ENCODE data around the gene TOM1L1.

TOM1L1 gene

DNA sequence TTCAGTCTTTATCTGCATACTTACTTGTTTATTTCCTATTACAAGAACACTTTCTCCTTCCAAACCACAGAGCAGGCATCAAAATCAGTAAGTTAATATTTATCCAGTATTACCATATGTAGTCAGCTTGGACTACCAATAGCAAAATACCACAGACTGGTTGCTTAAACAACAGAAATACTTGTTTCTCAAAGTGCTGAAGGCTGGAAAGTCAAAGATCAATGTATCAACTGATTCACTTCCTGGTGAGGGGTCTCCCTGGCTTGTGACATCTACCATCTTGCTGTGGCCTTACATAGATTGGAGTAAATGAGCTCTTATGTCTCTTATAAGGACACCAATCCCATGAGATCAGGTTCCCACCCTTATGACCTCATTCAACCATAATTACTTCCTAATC lies 70.5 kb downstream of the TOM1L1 start:
- no peak for DNase-seq (ENCODE audit: extremely low spot score)
- ChIA-PET CTCF (interaction anchor here (1.5 to 2.5 kb wide), 2 partner anchors 21 to 385 kb away, joined by 5 to 10 read pairs; no protein-coding TSS in a partner anchor), POLR2A (interaction anchor here (0.6 kb wide), 1 partner anchor 99 kb away, joined by 3 read pairs; no protein-coding TSS in a partner anchor)
- TF ChIP-seq, protein P1, sequence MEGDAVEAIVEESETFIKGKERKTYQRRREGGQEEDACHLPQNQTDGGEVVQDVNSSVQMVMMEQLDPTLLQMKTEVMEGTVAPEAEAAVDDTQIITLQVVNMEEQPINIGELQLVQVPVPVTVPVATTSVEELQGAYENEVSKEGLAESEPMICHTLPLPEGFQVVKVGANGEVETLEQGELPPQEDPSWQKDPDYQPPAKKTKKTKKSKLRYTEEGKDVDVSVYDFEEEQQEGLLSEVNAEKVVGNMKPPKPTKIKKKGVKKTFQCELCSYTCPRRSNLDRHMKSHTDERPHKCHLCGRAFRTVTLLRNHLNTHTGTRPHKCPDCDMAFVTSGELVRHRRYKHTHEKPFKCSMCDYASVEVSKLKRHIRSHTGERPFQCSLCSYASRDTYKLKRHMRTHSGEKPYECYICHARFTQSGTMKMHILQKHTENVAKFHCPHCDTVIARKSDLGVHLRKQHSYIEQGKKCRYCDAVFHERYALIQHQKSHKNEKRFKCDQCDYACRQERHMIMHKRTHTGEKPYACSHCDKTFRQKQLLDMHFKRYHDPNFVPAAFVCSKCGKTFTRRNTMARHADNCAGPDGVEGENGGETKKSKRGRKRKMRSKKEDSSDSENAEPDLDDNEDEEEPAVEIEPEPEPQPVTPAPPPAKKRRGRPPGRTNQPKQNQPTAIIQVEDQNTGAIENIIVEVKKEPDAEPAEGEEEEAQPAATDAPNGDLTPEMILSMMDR (IDR thresholded peaks at IDR 0.05; ENCODE audit: control extremely low read depth, extremely low read depth, low read depth, missing control alignments): no peak

DNA sequence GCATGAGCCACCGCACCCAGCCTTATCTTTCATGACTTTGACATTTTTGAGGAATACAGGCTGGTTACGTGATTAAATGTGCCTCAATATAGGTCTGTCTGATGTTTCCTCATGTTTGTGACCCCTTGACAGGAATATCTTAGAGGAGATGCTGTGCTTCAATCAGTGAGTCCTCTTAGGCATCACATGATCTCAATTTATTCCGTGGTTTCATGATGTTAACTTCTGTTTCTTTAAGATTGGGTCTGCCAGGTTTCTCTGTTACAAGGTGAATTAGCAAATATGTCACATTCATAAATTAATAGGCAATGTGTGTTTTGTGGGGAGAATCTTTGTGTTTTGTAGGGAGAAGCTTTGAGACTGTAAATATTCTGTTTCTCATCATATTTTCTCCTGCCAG lies 71.2 kb downstream of the TOM1L1 start:
- no peak for DNase-seq (ENCODE audit: extremely low spot score)
- TF ChIP-seq, protein P1 (IDR thresholded peaks at IDR 0.05; ENCODE audit: control extremely low read depth, extremely low read depth, low read depth, missing control alignments): no peak
- CTCF ChIA-PET: no interaction called here
- POLR2A ChIA-PET: no interaction called here

DNA sequence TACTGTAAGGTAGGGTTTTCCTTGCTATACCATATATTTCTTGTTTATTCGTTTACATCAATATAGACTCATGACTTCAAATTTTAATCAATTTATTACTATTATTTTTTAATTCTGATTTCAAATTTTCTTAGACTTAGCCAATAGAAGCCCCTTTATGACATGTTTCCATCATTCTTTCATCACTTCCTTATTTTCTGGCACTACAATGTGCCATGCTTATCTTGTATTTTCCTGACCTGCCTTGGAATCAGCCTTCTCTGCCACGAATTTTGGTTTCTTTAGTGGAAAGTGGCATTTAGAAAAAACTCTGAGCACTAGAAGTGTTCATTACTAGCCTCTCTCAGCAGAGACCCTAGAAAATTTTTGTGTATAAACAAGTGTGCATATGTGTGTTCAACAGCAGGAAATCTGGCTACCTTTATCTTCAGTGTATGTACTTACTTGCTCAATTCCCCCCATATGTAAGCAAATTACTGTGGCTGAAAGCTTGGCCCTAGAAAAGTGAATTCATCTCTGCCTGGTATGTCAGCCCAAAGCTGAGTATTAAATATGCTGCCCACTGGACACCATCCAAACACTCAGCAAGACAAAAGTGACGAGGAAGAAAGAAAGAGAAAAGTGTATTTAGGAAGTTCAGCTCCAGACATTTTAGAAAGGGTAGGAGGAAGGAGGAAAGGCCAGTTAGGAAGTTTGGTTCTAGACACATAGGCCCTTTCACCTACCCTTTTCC lies 71.9 kb downstream of the TOM1L1 start:
- no peak for DNase-seq (ENCODE audit: extremely low spot score)
- ChIA-PET POLR2A (no interaction called here), CTCF (interaction anchor here (1.0 to 2.3 kb wide), 4 partner anchors 10 to 21 kb away, joined by 3 to 12 read pairs (median 4); no protein-coding TSS in a partner anchor)
- TF ChIP-seq, protein P1 (IDR thresholded peaks at IDR 0.05; ENCODE audit: control extremely low read depth, extremely low read depth, low read depth, missing control alignments): no peak

DNA sequence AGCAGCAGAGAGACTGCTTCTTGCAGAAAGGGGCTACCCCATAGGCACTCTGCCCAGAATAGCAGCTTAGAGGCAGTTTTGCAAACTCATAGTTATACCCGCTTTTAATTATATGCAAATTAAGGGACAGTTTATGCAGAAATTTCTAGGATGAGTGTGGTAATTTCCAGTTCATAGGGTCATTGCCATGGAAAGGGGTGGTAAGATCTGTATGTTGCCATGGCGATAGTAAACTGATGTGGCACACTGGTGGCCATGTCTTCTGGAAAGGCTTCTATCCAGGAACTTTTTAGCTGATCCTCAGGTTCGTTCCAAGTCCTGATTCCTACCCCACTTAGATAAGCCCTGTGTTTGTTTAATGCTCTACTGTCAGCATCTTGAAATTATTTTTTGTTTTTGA lies 74.1 kb downstream of the TOM1L1 start:
- TF ChIP-seq, protein P1 (IDR thresholded peaks at IDR 0.05; ENCODE audit: control extremely low read depth, extremely low read depth, low read depth, missing control alignments): no peak
- CTCF ChIA-PET: interaction anchor here (1.1 to 2.3 kb wide), 4 partner anchors 14 to 382 kb away, joined by 3 to 12 read pairs (median 4); no protein-coding TSS in a partner anchor
- DNase-seq (ENCODE audit: extremely low spot score): no peak
- POLR2A ChIA-PET: no interaction called here

DNA sequence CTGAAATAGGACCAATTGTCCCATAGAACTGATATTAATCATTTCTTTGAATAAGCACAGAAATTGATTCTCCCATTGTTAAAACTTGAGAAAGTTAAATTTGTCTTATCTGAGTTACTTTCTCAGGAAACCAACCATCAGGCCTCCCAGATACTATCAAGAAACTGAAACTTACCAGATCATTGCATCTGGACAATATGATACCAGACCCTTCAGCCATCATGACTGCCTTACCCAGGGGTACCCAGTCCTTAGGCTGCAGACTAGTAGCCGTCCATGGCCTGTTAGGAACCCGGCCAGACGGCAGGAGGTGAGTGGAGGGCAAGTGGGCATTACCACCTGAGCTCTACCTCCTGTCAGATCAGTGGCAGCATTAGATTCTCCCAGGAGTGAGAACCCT lies 75.7 kb downstream of the TOM1L1 start:
- POLR2A ChIA-PET: no interaction called here
- CTCF ChIA-PET: interaction anchor here (1.2 kb wide), 1 partner anchor 12 kb away, joined by 3 read pairs; no protein-coding TSS in a partner anchor
- DNase-seq (ENCODE audit: extremely low spot score): no peak
- TF ChIP-seq, protein P1 (IDR thresholded peaks at IDR 0.05; ENCODE audit: control extremely low read depth, extremely low read depth, low read depth, missing control alignments): no peak

DNA sequence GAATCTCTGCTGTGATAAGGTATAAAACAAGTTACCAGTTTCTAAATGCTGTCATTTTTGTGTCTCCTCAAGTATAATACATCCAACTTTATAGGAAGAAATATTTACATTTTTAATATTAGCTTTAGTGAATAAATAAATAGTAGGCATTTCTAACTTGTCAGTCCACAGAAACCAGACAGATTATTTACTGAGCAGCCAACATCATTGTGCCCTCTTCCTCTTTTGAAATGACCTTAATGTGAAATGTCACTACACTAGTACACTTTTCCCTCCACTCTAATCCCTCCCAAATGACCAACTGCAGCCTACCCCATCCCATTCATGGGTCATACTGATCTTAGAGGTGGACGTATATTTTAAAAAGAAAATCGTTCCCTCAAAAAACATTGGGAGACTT lies 77.1 kb downstream of the TOM1L1 start:
- no peak for DNase-seq (ENCODE audit: extremely low spot score)
- POLR2A ChIA-PET: no interaction called here
- CTCF ChIA-PET: no interaction called here
- TF ChIP-seq, protein P1 (IDR thresholded peaks at IDR 0.05; ENCODE audit: control extremely low read depth, extremely low read depth, low read depth, missing control alignments): no peak

All from GM10248 (cell line).